CD14-positive monocyte (primary cell): ENCODE measurements around the gene SH3RF1. TPM values are rescaled to one million over a fixed set of nuclear protein-coding genes. Genes with fewer than 3 reads are reported as not detected.

Experiments used
- DNase-seq, 3 donors: peaks; one replicate each; pipeline ENCODE4 v3.0.0-alpha.2; 2011 to 2022
- H2AFZ ChIP-seq: 2 replicates; pipeline ENCODE4 v1.6.0; 2012; ENCODE audit warnings: mild to moderate bottlenecking, low read depth, low read length, inconsistent platforms; ENCODE audit not compliant: insufficient read depth, poor library complexity, severe bottlenecking
- H3K27ac ChIP-seq, 2 donors: 1 replicate in 1 of 2; 2 replicates in 1 of 2; pipeline ENCODE4 v1.5.1; 2012 to 2013; ENCODE audit warnings: low read length in 2 of 2, control low read depth in 1 of 2, inconsistent platforms in 1 of 2, low read depth in 1 of 2, mild to moderate bottlenecking in 1 of 2
- H3K27me3 ChIP-seq, 2 donors: one replicate each; pipeline versions ENCODE4 v1.6.0 to v1.6.1; 2011 to 2013; ENCODE audit warnings: low read length in 2 of 2; ENCODE audit not compliant: control insufficient read depth in 2 of 2, insufficient read depth in 2 of 2
- H3K36me3 ChIP-seq, 2 donors: replicated peaks in 1 of 2; 1 replicate in 1 of 2; 2 replicates in 1 of 2; pipeline versions ENCODE4 v1.5.1 to v1.6.1; 2012 to 2013; ENCODE audit warnings: low read length in 2 of 2, control low read depth in 1 of 2, inconsistent platforms in 1 of 2, mild to moderate bottlenecking in 1 of 2; ENCODE audit not compliant: insufficient read depth in 2 of 2, control insufficient read depth in 1 of 2
- H3K4me1 ChIP-seq, 2 donors: 1 replicate in 1 of 2; 2 replicates in 1 of 2; pipeline versions ENCODE4 v1.5.1 to v1.6.1; 2012 to 2013; ENCODE audit warnings: low read length in 2 of 2, control low read depth in 1 of 2, inconsistent platforms in 1 of 2, mild to moderate bottlenecking in 1 of 2, moderate library complexity in 1 of 2; ENCODE audit not compliant: insufficient read depth in 2 of 2, control insufficient read depth in 1 of 2
- H3K4me2 ChIP-seq: replicated peaks from 2 replicates; pipeline ENCODE3; 2012; ENCODE audit warnings: low read length, moderate library complexity, mild to moderate bottlenecking; ENCODE audit not compliant: poor library complexity, severe bottlenecking; ENCODE audit errors: extremely low read depth
- H3K4me3 ChIP-seq, 3 experiments: fragments of 200-600 bp in 1 of 3; sonication (generic) in 1 of 3; replicated peaks in 1 of 3; 1 replicate in 2 of 3; 2 replicates in 1 of 3; pipeline ENCODE4 v1.5.1; 2011 to 2013; ENCODE audit warnings: low read length in 3 of 3, mild to moderate bottlenecking in 3 of 3, control low read depth in 2 of 3, low read depth in 2 of 3, inconsistent platforms in 1 of 3, moderate library complexity in 1 of 3
- H3K79me2 ChIP-seq: 2 replicates; pipeline ENCODE4 v1.6.0; 2012; ENCODE audit warnings: mild to moderate bottlenecking, control low read depth, inconsistent platforms, low read length, moderate library complexity; ENCODE audit not compliant: insufficient read depth
- H3K9ac ChIP-seq: 2 replicates; pipeline ENCODE4 v1.6.0; 2017; ENCODE audit warnings: low read length, mild to moderate bottlenecking; ENCODE audit not compliant: insufficient read depth, poor library complexity, severe bottlenecking
- H3K9me3 ChIP-seq, 2 donors: replicated peaks in 1 of 2; 1 replicate in 1 of 2; 2 replicates in 1 of 2; pipeline versions ENCODE4 v1.5.1 to v1.6.1; 2012 to 2013; ENCODE audit warnings: low read length in 2 of 2, control low read depth in 1 of 2; ENCODE audit not compliant: control insufficient read depth in 1 of 2, insufficient read depth in 1 of 2
- H4K20me1 ChIP-seq: 2 replicates; pipeline ENCODE4 v1.6.0; 2012; ENCODE audit warnings: mild to moderate bottlenecking, low read length, control low read depth, moderate library complexity; ENCODE audit not compliant: insufficient read depth
- H3K27ac Mint-ChIP-seq, 7 donors: one replicate each; pipeline ENCODE4 v1.8.0; 2020; ENCODE audit warnings: mild to moderate bottlenecking in 7 of 7, mixed read lengths in 7 of 7, moderate library complexity in 6 of 7, inconsistent platforms in 2 of 7
- H3K27me3 Mint-ChIP-seq, 3 donors: one replicate each; pipeline ENCODE4 v1.8.0; 2021 to 2022; ENCODE audit warnings: low read depth in 3 of 3, mild to moderate bottlenecking in 3 of 3, mixed read lengths in 3 of 3, moderate library complexity in 3 of 3, inconsistent platforms in 1 of 3
- H3K36me3 Mint-ChIP-seq, 2 donors: one replicate each; pipeline ENCODE4 v1.8.0; 2020; ENCODE audit warnings: mixed read lengths in 2 of 2, inconsistent platforms in 1 of 2, mild to moderate bottlenecking in 1 of 2
- H3K4me1 Mint-ChIP-seq: one replicate; pipeline ENCODE4 v1.8.0; 2020; ENCODE audit warnings: mild to moderate bottlenecking, mixed read lengths
- H3K4me3 Mint-ChIP-seq, 2 donors: one replicate each; pipeline ENCODE4 v1.8.0; 2020; ENCODE audit warnings: mild to moderate bottlenecking in 2 of 2, mixed read lengths in 2 of 2, moderate library complexity in 1 of 2
- H3K9me3 Mint-ChIP-seq, 7 donors: one replicate each; pipeline ENCODE4 v1.8.0; 2020 to 2022; ENCODE audit warnings: mixed read lengths in 7 of 7, mild to moderate bottlenecking in 6 of 7, moderate library complexity in 6 of 7, inconsistent platforms in 2 of 7
- CTCF ChIP-seq: fragments of 200-600 bp; IDR thresholded peaks from one replicate; pipeline ENCODE4 v1.8.0; 2022; ENCODE audit warnings: antibody characterized with exemption, mild to moderate bottlenecking
- WGBS: methylation state at CpG from one replicate; pipeline ENCODE4 v1.1.5; 2013; ENCODE audit warnings: missing lambda C conversion rate; ENCODE audit not compliant: insufficient coverage; 5-methylcytosine and 5-hydroxymethylcytosine counted together
- intact Hi-C, 2 donors: fragments of 100-400 bp; cut with micrococcal nuclease; formaldehyde crosslinking; loops; one replicate each; pipeline versions ENCODE4 v1.15.0 to v1.15.1; 2023
- polyA plus RNA-seq, 3 donors: library from polyadenylated mRNA; depleted of rRNA in 1 of 3; unstranded in 2 of 3; stranded (reverse) in 1 of 3; fragments of 300-500 nt in 2 of 3; fragments of >200 nt in 1 of 3; fragmentation: Illumina TruSeq in 2 of 3; gene quantifications; 1 replicate in 2 of 3; 2 replicates in 1 of 3; pipeline ENCODE4 v1.2.3, GENCODE V29; 2012 to 2021

The SH3RF1 gene
- polyA plus RNA-seq, 3 donors = 3.1 to 4.7 (median 4.4) TPM

GRCh38 chr4:169084954-169085353 is 185.8 kb downstream of the SH3RF1 start:
- H3K4me3 Mint-ChIP-seq = no peak overlapping the region
- no peak for TF ChIP-seq CTCF
- Histone ChIP-seq H3K4me2 (no peak overlapping the region), H3K9ac (no peak overlapping the region), H3K27ac (no peak overlapping the region), H3K4me1 (peaks cover 19 to 20% of the 10 kb centered on the region in 2 donors), H3K27me3 (no peaks in the 10 kb centered on the region), H2AFZ (no peak overlapping the region), H4K20me1 (no peaks in the 10 kb centered on the region), H3K4me3 (no peak overlapping the region), H3K79me2 (no peaks in the 10 kb centered on the region), H3K9me3 (no peaks in the 10 kb centered on the region), H3K36me3 (no peaks in the 10 kb centered on the region)
- H3K27me3 Mint-ChIP-seq = peaks cover 0 to 2% (median 0%) of the 10 kb centered on the region in 3 donors
- peaks cover 20% of the 10 kb centered on the region for H3K4me1 Mint-ChIP-seq
- intact Hi-C loops = no loop called here
- peaks cover 2% of the 10 kb centered on the region in 2 donors for H3K36me3 Mint-ChIP-seq
- WGBS = 80% methylated on average over 3 of the region's 4 CpGs
- H3K27ac Mint-ChIP-seq = no peak overlapping the region
- DNase-seq = no peak
- peaks cover 0 to 9% (median 2%) of the 10 kb centered on the region in 7 donors for H3K9me3 Mint-ChIP-seq

- peak overlapping the region in 1 of 2 donors; percentile 87 for H3K27ac ChIP-seq
- Mint-ChIP-seq H3K9me3 (peaks cover 0 to 5% (median 0%) of the 10 kb centered on the region in 7 donors), H3K36me3 (no peaks in the 10 kb centered on the region), H3K27ac (peak overlapping the region; percentile 52 to 95 (median 81)), H3K27me3 (peaks cover 0 to 4% (median 0%) of the 10 kb centered on the region in 3 donors), H3K4me1 (peaks cover 29% of the 10 kb centered on the region), H3K4me3 (peak overlapping the region in 1 of 2 donors; percentile 86)
- H3K79me2 ChIP-seq = no peaks in the 10 kb centered on the region
- peak overlapping the region in 1 of 3 experiments; percentile 70 for H3K4me3 ChIP-seq
- H3K9me3 ChIP-seq = no peaks in the 10 kb centered on the region
- no peaks in the 10 kb centered on the region for H4K20me1 ChIP-seq
- H3K27me3 ChIP-seq = no peaks in the 10 kb centered on the region
- no peak for TF ChIP-seq CTCF
- H2AFZ ChIP-seq = peak overlapping the region; percentile 48
- H3K9ac ChIP-seq = no peak overlapping the region
- DNase-seq = peak in 1 of 3 donors; percentile 5
- intact Hi-C loops = no loop called here
- peak overlapping the region; percentile 67 for H3K4me2 ChIP-seq
- H3K4me1 ChIP-seq = peaks cover 31 to 32% of the 10 kb centered on the region in 2 donors
- H3K36me3 ChIP-seq = no peaks in the 10 kb centered on the region
- WGBS = no CpG with 5 or more reads among the region's 2 CpGs
Measured at GRCh38 chr4:169080981-169081380, 189.8 kb downstream of the SH3RF1 start.
